GM23248 (cell line): ENCODE results near the gene LDHAL6B. TPM values are rescaled to one million over a fixed set of nuclear protein-coding genes. Genes with fewer than 3 reads are reported as not detected.

Experiments used
- DNase-seq: peaks from one replicate; pipeline ENCODE4 v3.0.0-alpha.2; 2015
- H2AFZ ChIP-seq: fragments of 200-600 bp; sonication (generic); 2 replicates; pipeline ENCODE4 v1.6.1; 2016; ENCODE audit warnings: antibody characterized with exemption
- H3F3A ChIP-seq: fragments of 200-600 bp; sonication (generic); 2 replicates; pipeline ENCODE4 v1.6.1; 2016; ENCODE audit warnings: mild to moderate bottlenecking, antibody characterized with exemption, mixed run types; ENCODE audit not compliant: insufficient read depth
- H3K27ac ChIP-seq: fragments of 200-600 bp; sonication (generic); 2 replicates; pipeline ENCODE4 v1.5.1; 2016; ENCODE audit warnings: mild to moderate bottlenecking
- H3K27me3 ChIP-seq: fragments of 200-600 bp; sonication (generic); replicated peaks from 2 replicates; pipeline ENCODE4 v1.6.1; 2016; ENCODE audit warnings: mild to moderate bottlenecking; ENCODE audit not compliant: insufficient read depth
- H3K36me3 ChIP-seq: fragments of 200-600 bp; sonication (generic); 2 replicates; pipeline ENCODE4 v1.6.1; 2016; ENCODE audit warnings: low read depth, mild to moderate bottlenecking
- H3K4me1 ChIP-seq: fragments of 200-600 bp; sonication (generic); 2 replicates; pipeline ENCODE4 v1.6.1; 2016; ENCODE audit warnings: mild to moderate bottlenecking; ENCODE audit not compliant: insufficient read depth
- H3K4me2 ChIP-seq: fragments of 200-600 bp; sonication (generic); one replicate; pipeline ENCODE4 v1.6.1; 2016; ENCODE audit warnings: mild to moderate bottlenecking; ENCODE audit not compliant: unreplicated experiment
- H3K4me3 ChIP-seq: fragments of 200-600 bp; sonication (generic); 2 replicates; pipeline ENCODE4 v1.5.1; 2016; ENCODE audit warnings: mild to moderate bottlenecking
- H3K79me2 ChIP-seq: fragments of 200-600 bp; sonication (generic); 2 replicates; pipeline ENCODE4 v1.6.1; 2016; ENCODE audit warnings: mild to moderate bottlenecking; ENCODE audit not compliant: insufficient read depth
- H3K9ac ChIP-seq: fragments of 200-600 bp; sonication (generic); 2 replicates; pipeline ENCODE4 v1.6.1; 2016; ENCODE audit warnings: mild to moderate bottlenecking
- H3K9me2 ChIP-seq: fragments of 200-600 bp; sonication (generic); 2 replicates; pipeline ENCODE4 v1.6.1; 2016; ENCODE audit warnings: mixed run types, mild to moderate bottlenecking, moderate library complexity; ENCODE audit not compliant: insufficient read depth
- H3K9me3 ChIP-seq: fragments of 200-600 bp; sonication (generic); one replicate; pipeline ENCODE4 v1.6.1; 2017; ENCODE audit warnings: low read depth
- H4K20me1 ChIP-seq: fragments of 200-600 bp; sonication (generic); 2 replicates; pipeline ENCODE4 v1.6.0; 2016; ENCODE audit not compliant: insufficient read depth
- EZH2 ChIP-seq: fragments of 200-600 bp; sonication (generic); IDR thresholded peaks from 2 replicates; pipeline ENCODE4 v1.6.1; 2018; ENCODE audit warnings: antibody characterized with exemption, mild to moderate bottlenecking; ENCODE audit not compliant: insufficient read depth, poor library complexity, severe bottlenecking
- EZH2phosphoT487 ChIP-seq: fragments of 200-600 bp; sonication (generic); IDR thresholded peaks from 2 replicates; pipeline ENCODE4 v1.6.1; 2018; ENCODE audit warnings: antibody characterized with exemption, moderate library complexity, mild to moderate bottlenecking, low read depth; ENCODE audit not compliant: insufficient read depth
- WGBS, 2 experiments: methylation state at CpG; one replicate each; pipeline ENCODE4 v1.1.6; 2015 to 2017; ENCODE audit warnings: low lambda C conversion rate in 2 of 2, low coverage in 1 of 2; ENCODE audit errors: missing lambda C conversion rate in 2 of 2; 5-methylcytosine and 5-hydroxymethylcytosine counted together
- in situ Hi-C: fragments of 300-500 bp; cut with MboI; formaldehyde crosslinking; loops from 2 replicates; pipeline ENCODE4 v1.15.0; 2020
- polyA plus RNA-seq: library from polyadenylated mRNA; unstranded; fragments of >200 nt; fragmentation: Nextera tagmentation; extraction: Ambion mirVana; gene quantifications from 2 replicates; pipeline ENCODE4 v1.2.1, GENCODE V29; 2016
- total RNA-seq: library from RNA; depleted of rRNA; stranded (reverse); fragments of >200 nt; shearing (Covaris generic); gene quantifications from 2 replicates; pipeline ENCODE4 v1.2.3, GENCODE V29; 2014

The LDHAL6B gene
- total and polyA plus RNA-seq, 2 experiments from 2014 or later, result 0.10 TPM; not detected in 1

- Histone ChIP-seq H3K36me3 (peaks cover 30% of the 10 kb centered on the region), H3K4me1 (no peaks in the 10 kb centered on the region), H3K79me2 (peaks cover 65% of the 10 kb centered on the region), H4K20me1 (no peaks in the 10 kb centered on the region), H3K27me3 (no peaks in the 10 kb centered on the region), H3F3A (peaks cover 7% of the 10 kb centered on the region; the same call in 1 of the 2 replicates), H3K4me2 (no peak overlapping the region), H3K9ac (no peak overlapping the region), H3K9me2 (no peaks in the 10 kb centered on the region), H2AFZ (no peak overlapping the region), H3K27ac (no peak overlapping the region), H3K4me3 (no peak overlapping the region), H3K9me3 (no peaks in the 10 kb centered on the region)
- DNase-seq, result no peak
- WGBS, 2 experiments, result 94 to 100% methylated on average over 5 of the region's 5 CpGs
- no peak for TF ChIP-seq EZH2phosphoT487
- no peak for TF ChIP-seq EZH2
- in situ Hi-C loops, result loop anchor here (10.0 kb wide), 1 partner anchor 245 kb away; no protein-coding TSS in a partner anchor
Measured at GRCh38 chr15:59249816-59250215, 43.2 kb downstream of the LDHAL6B start.

- no peaks in the 10 kb centered on the region for H3K4me1 ChIP-seq
- H2AFZ ChIP-seq, result no peak overlapping the region
- peaks cover 34% of the 10 kb centered on the region for H3K36me3 ChIP-seq
- H3K4me3 ChIP-seq, result no peak overlapping the region
- H3K4me2 ChIP-seq, result no peak overlapping the region
- DNase-seq, result no peak
- H3K27me3 ChIP-seq, result no peaks in the 10 kb centered on the region
- WGBS, 2 experiments, result 91 to 93% methylated on average over 13 of the region's 13 CpGs
- no peak overlapping the region for H3K27ac ChIP-seq
- H3K9me3 ChIP-seq, result no peaks in the 10 kb centered on the region
- H4K20me1 ChIP-seq, result no peaks in the 10 kb centered on the region
- H3K9me2 ChIP-seq, result no peaks in the 10 kb centered on the region
- no peak overlapping the region for H3K9ac ChIP-seq
- peaks cover 62% of the 10 kb centered on the region for H3K79me2 ChIP-seq
- in situ Hi-C loops, result loop anchor here (10.0 kb wide), 1 partner anchor 245 kb away; no protein-coding TSS in a partner anchor
- peaks cover 7% of the 10 kb centered on the region; the same call in 1 of the 2 replicates for H3F3A ChIP-seq
- TF ChIP-seq EZH2 (no peak), EZH2phosphoT487 (no peak)
Measured at GRCh38 chr15:59250249-59250648, 43.6 kb downstream of the LDHAL6B start.

- H3F3A ChIP-seq, result peaks cover 7% of the 10 kb centered on the region; the same call in 1 of the 2 replicates
- no peak for DNase-seq
- TF ChIP-seq EZH2phosphoT487 (no peak), EZH2 (no peak)
Measured at GRCh38 chr15:59251001-59251845, 44.6 kb downstream of the LDHAL6B start.

GRCh38 chr15:59252137-59252536 is 45.5 kb downstream of the LDHAL6B start:
- Histone ChIP-seq H3K4me3 (no peak overlapping the region), H3K9me2 (no peaks in the 10 kb centered on the region), H4K20me1 (no peaks in the 10 kb centered on the region), H3K4me1 (no peaks in the 10 kb centered on the region), H3K36me3 (peaks cover 50% of the 10 kb centered on the region), H3K79me2 (peaks cover 49% of the 10 kb centered on the region), H2AFZ (no peak overlapping the region), H3K27me3 (no peaks in the 10 kb centered on the region), H3K9ac (no peak overlapping the region), H3K4me2 (no peak overlapping the region), H3F3A (peaks cover 11% of the 10 kb centered on the region; the same call in 1 of the 2 replicates), H3K27ac (no peak overlapping the region), H3K9me3 (no peaks in the 10 kb centered on the region)
- in situ Hi-C loops, result loop anchor here (10.0 kb wide), 1 partner anchor 243 kb away; no protein-coding TSS in a partner anchor
- WGBS, 2 experiments, result 98 to 100% methylated on average over 5 of the region's 5 CpGs
- DNase-seq, result no peak
- no peak for TF ChIP-seq EZH2
- TF ChIP-seq EZH2phosphoT487, result no peak

More at GRCh38 chr15:59251001-59251845, 44.6 kb downstream of the LDHAL6B start:
- no peaks in the 10 kb centered on the region for H4K20me1 ChIP-seq
- no peaks in the 10 kb centered on the region for H3K27me3 ChIP-seq
- in situ Hi-C loops, result loop anchor here (10.0 kb wide), 1 partner anchor 244 kb away; no protein-coding TSS in a partner anchor
- no peak overlapping the region for H3K4me3 ChIP-seq
- no peaks in the 10 kb centered on the region for H3K4me1 ChIP-seq
- H3K4me2 ChIP-seq, result no peak overlapping the region
- no peak overlapping the region for H2AFZ ChIP-seq
- H3K79me2 ChIP-seq, result peaks cover 54% of the 10 kb centered on the region
- no peak overlapping the region for H3K9ac ChIP-seq
- no peak overlapping the region for H3K27ac ChIP-seq
- H3K9me2 ChIP-seq, result no peaks in the 10 kb centered on the region
- no peaks in the 10 kb centered on the region for H3K9me3 ChIP-seq
- peaks cover 43% of the 10 kb centered on the region for H3K36me3 ChIP-seq
- 87 to 89% methylated on average over 7 of the region's 7 CpGs for WGBS, 2 experiments
